HepG2 (cell line): Measurements from ENCODE around the gene UPF3B. TPM values are rescaled to one million over a fixed set of nuclear protein-coding genes. Genes with fewer than 3 reads are reported as not detected.

Source experiments
- ATF2 ChIP-seq: sonication (generic); formaldehyde crosslinking; IDR thresholded peaks from 2 replicates; pipeline ENCODE4 v1.4.0; 2020; ENCODE audit warnings: missing genetic modification reagents
- CHD4 ChIP-seq: fragments of 200-600 bp; sonication (generic); IDR thresholded peaks from 2 replicates; pipeline ENCODE4 v1.7.0; 2017; ENCODE audit warnings: mild to moderate bottlenecking, low read length, borderline replicate concordance
- CTCF ChIP-seq: sonication (generic); formaldehyde crosslinking; IDR thresholded peaks from 2 replicates; pipeline ENCODE4 v1.5.0; 2020; ENCODE audit warnings: mild to moderate bottlenecking, missing genetic modification reagents, moderate library complexity
- FOXM1 ChIP-seq: sonication (generic); formaldehyde crosslinking; IDR thresholded peaks from 2 replicates; pipeline ENCODE4 v1.5.0; 2020; ENCODE audit warnings: missing genetic modification reagents
- HDAC1 ChIP-seq: sonication (generic); formaldehyde crosslinking; IDR thresholded peaks from 2 replicates; pipeline ENCODE4 v1.5.1; 2020; ENCODE audit warnings: mild to moderate bottlenecking, missing genetic modification reagents
- HINFP ChIP-seq: sonication (generic); formaldehyde crosslinking; IDR thresholded peaks from 2 replicates; pipeline ENCODE4 v1.4.0; 2020; ENCODE audit warnings: low read depth, mild to moderate bottlenecking, missing genetic modification reagents
- HOXA3 ChIP-seq: sonication (generic); formaldehyde crosslinking; IDR thresholded peaks from 2 replicates; pipeline ENCODE4 v1.5.0; 2020; ENCODE audit warnings: missing genetic modification reagents
- IKZF1 ChIP-seq: fragments of 450-650 bp; IDR thresholded peaks from 2 replicates; pipeline ENCODE4 v1.7.1; 2016
- KDM6A ChIP-seq: IDR thresholded peaks from 2 replicates; pipeline ENCODE4 v1.6.1; 2016; ENCODE audit warnings: low read depth
- LRRFIP1 ChIP-seq: sonication (generic); formaldehyde crosslinking; conservative IDR thresholded peaks from 2 replicates; pipeline ENCODE4 v1.4.0; 2020; ENCODE audit warnings: missing genetic modification reagents
- MAF1 ChIP-seq: sonication (generic); formaldehyde crosslinking; IDR thresholded peaks from 2 replicates; pipeline ENCODE4 v1.5.0; 2020; ENCODE audit warnings: missing genetic modification reagents, borderline replicate concordance
- MEF2D ChIP-seq: sonication (generic); formaldehyde crosslinking; IDR thresholded peaks from 2 replicates; pipeline ENCODE4 v1.5.1; 2020; ENCODE audit warnings: mild to moderate bottlenecking, missing genetic modification reagents
- MTA3 ChIP-seq: sonication (generic); formaldehyde crosslinking; IDR thresholded peaks from 2 replicates; pipeline ENCODE4 v1.4.0; 2020; ENCODE audit warnings: missing genetic modification reagents
- NR0B2 ChIP-seq: sonication (generic); formaldehyde crosslinking; IDR thresholded peaks from 2 replicates; pipeline ENCODE4 v1.4.0; 2020; ENCODE audit warnings: mild to moderate bottlenecking, missing genetic modification reagents
- TAF15 ChIP-seq: fragments of 200-400 bp; formaldehyde crosslinking; IDR thresholded peaks from one replicate; pipeline ENCODE4 v1.6.1; 2018; ENCODE audit warnings: mild to moderate bottlenecking, low read depth, low read length; ENCODE audit not compliant: poor library complexity, severe bottlenecking
- TEAD3 ChIP-seq: optimal IDR thresholded peaks from 2 replicates; pipeline ENCODE3; 2016; ENCODE audit warnings: borderline replicate concordance
- ZBTB3 ChIP-seq: sonication (generic); formaldehyde crosslinking; IDR thresholded peaks from 2 replicates; pipeline ENCODE4 v1.4.0; 2020; ENCODE audit warnings: low read depth, mild to moderate bottlenecking, moderate library complexity, missing genetic modification reagents, borderline replicate concordance
- ZBTB43 ChIP-seq: sonication (generic); formaldehyde crosslinking; conservative IDR thresholded peaks from 2 replicates; pipeline ENCODE4 v1.4.0; 2020; ENCODE audit warnings: missing genetic modification reagents
- ZKSCAN5 ChIP-seq: sonication (generic); formaldehyde crosslinking; IDR thresholded peaks from 2 replicates; pipeline ENCODE4 v1.5.1; 2020; ENCODE audit warnings: mild to moderate bottlenecking, missing genetic modification reagents
- ZNF547 ChIP-seq: sonication (generic); formaldehyde crosslinking; IDR thresholded peaks from 2 replicates; pipeline ENCODE4 v1.5.1; 2020; ENCODE audit warnings: mild to moderate bottlenecking, missing genetic modification reagents
- polyA plus RNA-seq, 8 experiments: library from polyadenylated mRNA; depleted of rRNA in 3 of 8; stranded (reverse) in 7 of 8; unstranded in 1 of 8; fragments of >200 nt; fragmentation: Illumina TruSeq in 4 of 8; extraction: Trizol in 4 of 8; gene quantifications; 2 replicates each; pipeline versions ENCODE4 v1.2.1 to v1.2.3, GENCODE V29; 2011 to 2016; ENCODE audit warnings: low read depth in 4 of 8, missing spikeins in 1 of 8, mixed read lengths in 1 of 8; ENCODE audit not compliant: insufficient read depth in 1 of 8
- total RNA-seq, 5 experiments: library from RNA; depleted of rRNA; stranded (reverse); fragments of >200 nt; fragmentation: Illumina TruSeq; extraction: Trizol; gene quantifications; 2 replicates each; pipeline ENCODE4 v1.2.3, GENCODE V29; 2016; ENCODE audit warnings: low read depth in 1 of 5

UPF3B gene
- total and polyA plus RNA-seq, 2 of the 13 experiments (the other 11 are each of a cell fraction or from before 2014, with no cell fraction given), result 5.2 to 7.2 TPM

GRCh38 chrX:119871599-119872395 lies 19.0 kb upstream of the UPF3B start, which contains the start of the genes NDUFA1 and RNF113A (continued):
- TF ChIP-seq CHD4, result no peak
- no peak for TF ChIP-seq TEAD3 (CRISPR knock-in tag)
- TF ChIP-seq NR0B2 (CRISPR knock-in tag), result no peak
- no peak for TF ChIP-seq LRRFIP1 (CRISPR knock-in tag)
- TF ChIP-seq MAF1, result no peak
- TF ChIP-seq HINFP (CRISPR knock-in tag), result no peak
- peak; percentile 86 for TF ChIP-seq HOXA3 (CRISPR knock-in tag)
- no peak for TF ChIP-seq ZKSCAN5 (CRISPR knock-in tag)
- no peak for TF ChIP-seq TAF15
- peak; percentile 43; the same call in 1 of the 2 replicates for TF ChIP-seq MEF2D
- TF ChIP-seq CTCF (CRISPR knock-in tag), result no peak
- TF ChIP-seq ATF2, result no peak
- TF ChIP-seq ZNF547 (CRISPR knock-in tag), result no peak
- TF ChIP-seq MTA3 (CRISPR knock-in tag), result no peak
- TF ChIP-seq HDAC1 (CRISPR knock-in tag), result peak; percentile 77; the same call in 1 of the 2 replicates
- TF ChIP-seq ZBTB3 (CRISPR knock-in tag), result no peak
- TF ChIP-seq IKZF1, result no peak
- TF ChIP-seq ZBTB43 (CRISPR knock-in tag), result peak; percentile 55; the same call in 1 of the 2 replicates
- no peak for TF ChIP-seq KDM6A (CRISPR knock-in tag)
- no peak for TF ChIP-seq FOXM1 (CRISPR knock-in tag)
